ENCODE measurements around the gene CDH11.
A peak's percentile ranks its signal among the peaks of the same experiment; 100 is the strongest.

CDH11 gene

DNA sequence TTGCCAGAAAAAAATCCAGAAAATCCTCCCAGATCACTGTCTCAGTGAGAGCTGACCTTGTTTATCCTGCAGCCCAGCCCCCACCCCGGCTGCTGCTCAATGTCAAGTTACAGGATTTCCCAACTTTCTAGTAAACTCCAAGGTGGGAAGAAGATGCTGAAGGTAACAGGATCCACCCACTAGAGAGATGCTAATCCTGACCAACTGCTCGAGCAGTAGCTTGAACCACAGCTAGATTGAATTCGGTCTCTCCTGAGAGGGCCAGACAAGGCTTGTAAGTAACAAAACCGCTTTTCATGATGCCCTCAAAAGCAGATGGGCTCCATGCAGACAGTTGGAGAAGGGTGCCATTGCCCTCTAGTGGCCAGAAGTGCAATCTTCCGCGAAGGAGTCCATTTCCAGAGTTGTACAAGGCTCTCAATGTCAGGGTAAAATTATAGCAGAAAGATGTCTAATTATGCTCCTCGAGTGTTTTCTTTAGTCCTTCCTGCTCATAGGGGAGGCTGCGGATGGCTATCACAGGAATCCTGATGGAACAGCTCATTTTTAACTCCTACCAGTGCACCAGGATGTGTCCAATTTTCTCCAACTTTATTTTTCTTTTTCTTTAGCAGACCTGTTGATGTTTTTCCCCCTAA lies 3.9 kb downstream of the CDH11 start:
- no peaks in the 10 kb centered on the region for H4K20me1 ChIP-seq (ENCODE audit: insufficient read depth, low read length)
- H3K4me1 ChIP-seq (ENCODE audit: insufficient read depth, low read length, severe bottlenecking), result peaks cover 5% of the 10 kb centered on the region
- no peaks in the 10 kb centered on the region for H3K36me3 ChIP-seq (ENCODE audit: insufficient read depth, low read length)
- no peaks in the 10 kb centered on the region for H3K79me2 ChIP-seq (ENCODE audit: insufficient read depth, low read length)
- H2AFZ ChIP-seq (ENCODE audit: low read length), result no peak overlapping the region
- H3K27me3 ChIP-seq (ENCODE audit: insufficient read depth, low read length), result no peaks in the 10 kb centered on the region
- no peak overlapping the region for H3K9ac ChIP-seq (ENCODE audit: low read length)
- H3K9me3 ChIP-seq (ENCODE audit: low read length), result no peaks in the 10 kb centered on the region
- no peak overlapping the region for H3K4me3 ChIP-seq (ENCODE audit: low read depth, low read length, poor library complexity, severe bottlenecking)
- H3F3A ChIP-seq (ENCODE audit: insufficient read depth, low read length), result no peaks in the 10 kb centered on the region
- peak overlapping the region; percentile 18; the same call in 1 of the 2 replicates for H3K4me2 ChIP-seq (ENCODE audit: low read length)
- peak; percentile 90 for TF ChIP-seq CTCF (IDR thresholded peaks at IDR 0.05; ENCODE audit: low read length)
- TF ChIP-seq EZH2 (IDR thresholded peaks at IDR 0.05; ENCODE audit: borderline replicate concordance, low read length), result no peak
- H3K27ac ChIP-seq (ENCODE audit: low read depth, low read length, poor library complexity, severe bottlenecking), result no peak overlapping the region
- no peaks in the 10 kb centered on the region for H3K9me2 ChIP-seq (ENCODE audit: low read depth, low read length)

DNA sequence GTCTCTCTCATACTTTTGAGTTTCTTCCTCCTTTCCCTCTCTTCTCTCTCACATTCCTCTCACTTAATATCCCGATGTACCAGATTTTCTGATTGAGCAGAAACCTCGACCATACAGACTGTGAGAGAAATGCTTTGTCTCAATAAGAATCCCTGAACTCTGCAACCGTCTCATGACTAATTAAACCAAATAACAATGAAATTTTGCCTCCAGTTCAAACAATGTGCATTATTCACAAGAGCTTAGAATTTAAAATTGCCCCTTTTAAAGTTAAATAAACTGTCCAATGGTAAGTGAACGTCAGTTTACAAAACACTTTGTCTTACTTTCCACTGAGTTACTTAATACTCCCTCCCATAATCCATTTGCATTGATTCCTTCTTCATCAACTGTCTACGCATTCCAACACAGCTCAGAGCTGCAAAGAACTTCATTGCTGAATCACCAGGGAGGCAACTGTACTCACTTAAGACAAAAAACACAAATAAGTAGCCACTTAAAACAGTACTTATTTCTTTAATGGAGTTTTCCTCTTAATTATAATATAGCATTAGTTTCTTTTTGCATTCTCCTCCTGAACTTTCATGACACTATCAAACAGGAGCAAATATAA lies 4.9 kb downstream of the CDH11 start:
- Histone ChIP-seq H4K20me1 (ENCODE audit: insufficient read depth, low read length) (no peaks in the 10 kb centered on the region), H3K9me2 (ENCODE audit: low read depth, low read length) (no peaks in the 10 kb centered on the region), H3K79me2 (ENCODE audit: insufficient read depth, low read length) (no peaks in the 10 kb centered on the region), H3K36me3 (ENCODE audit: insufficient read depth, low read length) (no peaks in the 10 kb centered on the region), H3K4me1 (ENCODE audit: insufficient read depth, low read length, severe bottlenecking) (peaks cover 5% of the 10 kb centered on the region), H3K9me3 (ENCODE audit: low read length) (no peaks in the 10 kb centered on the region), H3K27ac (ENCODE audit: low read depth, low read length, poor library complexity, severe bottlenecking) (no peak overlapping the region), H3K4me3 (ENCODE audit: low read depth, low read length, poor library complexity, severe bottlenecking) (no peak overlapping the region), H3F3A (ENCODE audit: insufficient read depth, low read length) (no peaks in the 10 kb centered on the region), H3K9ac (ENCODE audit: low read length) (no peak overlapping the region), H3K27me3 (ENCODE audit: insufficient read depth, low read length) (no peaks in the 10 kb centered on the region; the same call in 1 of the 2 replicates), H2AFZ (ENCODE audit: low read length) (no peak overlapping the region), H3K4me2 (ENCODE audit: low read length) (no peak overlapping the region)
- no peak for TF ChIP-seq EZH2 (IDR thresholded peaks at IDR 0.05; ENCODE audit: borderline replicate concordance, low read length)
- TF ChIP-seq CTCF (IDR thresholded peaks at IDR 0.05; ENCODE audit: low read length), result no peak

GRCh38 chr16:65116216-65116615 lies 5.6 kb downstream of the CDH11 start:
- H3F3A ChIP-seq (ENCODE audit: insufficient read depth, low read length), result no peaks in the 10 kb centered on the region
- H3K4me3 ChIP-seq (ENCODE audit: low read depth, low read length, poor library complexity, severe bottlenecking), result no peak overlapping the region
- no peak overlapping the region for H3K9ac ChIP-seq (ENCODE audit: low read length)
- H4K20me1 ChIP-seq (ENCODE audit: insufficient read depth, low read length), result no peaks in the 10 kb centered on the region
- H3K79me2 ChIP-seq (ENCODE audit: insufficient read depth, low read length), result no peaks in the 10 kb centered on the region
- TF ChIP-seq CTCF (IDR thresholded peaks at IDR 0.05; ENCODE audit: low read length) (no peak), EZH2 (IDR thresholded peaks at IDR 0.05; ENCODE audit: borderline replicate concordance, low read length) (no peak)
- H3K36me3 ChIP-seq (ENCODE audit: insufficient read depth, low read length), result no peaks in the 10 kb centered on the region
- H3K27me3 ChIP-seq (ENCODE audit: insufficient read depth, low read length), result no peaks in the 10 kb centered on the region; the same call in 1 of the 2 replicates
- peaks cover 5% of the 10 kb centered on the region for H3K4me1 ChIP-seq (ENCODE audit: insufficient read depth, low read length, severe bottlenecking)
- no peak overlapping the region for H2AFZ ChIP-seq (ENCODE audit: low read length)
- H3K9me2 ChIP-seq (ENCODE audit: low read depth, low read length), result no peaks in the 10 kb centered on the region
- no peaks in the 10 kb centered on the region for H3K9me3 ChIP-seq (ENCODE audit: low read length)
- no peak overlapping the region for H3K27ac ChIP-seq (ENCODE audit: low read depth, low read length, poor library complexity, severe bottlenecking)
- H3K4me2 ChIP-seq (ENCODE audit: low read length), result no peak overlapping the region
